ENCODE results near the gene ZMYND8. TPM values are rescaled to one million over a fixed set of nuclear protein-coding genes. Genes with fewer than 3 reads are reported as not detected.

ZMYND8 gene
- total and polyA plus RNA-seq, 2 experiments from 2014 or later = 10.2 to 12.4 TPM

DNA sequence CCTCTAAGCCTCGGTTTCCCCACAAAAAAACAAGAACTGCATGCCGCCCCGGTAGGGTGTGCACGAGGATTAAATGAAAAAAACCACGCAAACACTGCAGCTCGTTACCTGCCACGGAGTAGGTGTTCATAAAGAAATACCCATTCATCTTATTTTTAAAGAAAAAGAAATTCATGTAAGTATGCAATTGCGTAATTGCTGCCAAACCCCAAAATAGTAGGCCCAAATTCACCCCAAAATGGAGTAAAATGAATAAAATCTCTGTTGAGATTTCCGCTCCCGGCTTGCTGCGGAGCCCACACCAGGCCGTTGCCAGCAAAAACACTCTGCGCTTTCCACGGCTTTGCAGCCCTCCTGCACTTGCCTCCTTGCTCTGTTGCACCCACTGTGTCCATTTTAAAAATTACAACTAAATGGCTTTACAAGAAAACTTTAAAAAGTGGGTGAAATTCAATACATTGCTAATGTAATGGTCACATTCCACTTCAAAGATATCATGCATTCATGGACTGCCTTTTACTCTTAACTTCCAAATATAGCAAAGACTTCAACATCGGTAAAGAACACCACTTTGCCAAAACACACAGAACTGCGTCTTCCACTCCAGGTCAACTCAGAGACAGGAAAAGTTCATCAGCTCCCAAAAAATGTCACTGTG is 125.0 kb downstream of the ZMYND8 start:
- Histone ChIP-seq H3K9me3 (ENCODE audit: low read depth) (no peaks in the 10 kb centered on the region), H3K27me3 (replicated peaks; ENCODE audit: insufficient read depth) (no peaks in the 10 kb centered on the region), H2AFZ (no peak overlapping the region), H3K9me2 (ENCODE audit: insufficient read depth) (no peaks in the 10 kb centered on the region), H3K27ac (0 out of 2 replicates have a peak overlapping the region, but pooled peaks have one; percentile 12), H3K4me3 (no peak overlapping the region), H3K4me1 (ENCODE audit: insufficient read depth) (peaks cover 9% of the 10 kb centered on the region; the same call in 1 of the 2 replicates), H3K4me2 (ENCODE audit: unreplicated experiment) (peak overlapping the region; percentile 38), H3K36me3 (ENCODE audit: low read depth) (peaks cover 19% of the 10 kb centered on the region; the same call in 1 of the 2 replicates), H4K20me1 (ENCODE audit: insufficient read depth) (no peaks in the 10 kb centered on the region), H3K79me2 (ENCODE audit: insufficient read depth) (peaks cover 8% of the 10 kb centered on the region; the same call in 1 of the 2 replicates), H3F3A (ENCODE audit: insufficient read depth) (no peaks in the 10 kb centered on the region; the same call in 1 of the 2 replicates), H3K9ac (no peak overlapping the region)
- in situ Hi-C loops (cut with MboI) = no loop called here
- DNase-seq = peak; percentile 28
- TF ChIP-seq EZH2 (IDR thresholded peaks at IDR 0.05; ENCODE audit: insufficient read depth, poor library complexity, severe bottlenecking) = no peak
- TF ChIP-seq EZH2phosphoT487 (IDR thresholded peaks at IDR 0.05; ENCODE audit: insufficient read depth, low read depth) = no peak
- WGBS, 2 experiments (ENCODE audit: low coverage in 1 of 2, low lambda C conversion rate in 2 of 2, missing lambda C conversion rate in 2 of 2) = 87 to 92% methylated on average over 16 of the region's 16 CpGs

DNA sequence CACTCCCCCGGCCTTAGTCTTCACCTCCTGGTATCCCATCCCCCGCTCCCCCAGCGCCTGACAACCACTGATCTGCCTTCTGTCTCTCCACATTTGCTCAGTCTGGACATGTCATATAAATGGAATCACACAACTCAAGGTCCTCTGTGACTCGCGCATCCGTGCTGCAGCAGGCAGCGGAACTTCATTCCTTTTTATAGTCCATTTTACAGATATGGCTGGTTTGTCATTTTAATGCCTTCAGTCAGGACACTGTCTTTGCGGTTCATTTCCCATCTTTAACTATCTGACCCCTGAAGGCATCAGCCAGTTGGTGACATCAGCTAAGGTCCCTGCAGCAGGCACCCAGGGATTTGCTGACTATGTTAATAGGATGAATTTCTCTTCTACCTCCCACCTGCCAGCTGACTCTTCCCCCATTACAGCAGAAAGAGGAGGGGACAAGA is 125.7 kb downstream of the ZMYND8 start:
- H3K4me2 ChIP-seq (ENCODE audit: unreplicated experiment) = no peak overlapping the region
- no peaks in the 10 kb centered on the region for H3K9me3 ChIP-seq (ENCODE audit: low read depth)
- in situ Hi-C loops (cut with MboI) = no loop called here
- DNase-seq = peak; percentile 19
- no peak overlapping the region for H3K27ac ChIP-seq
- H3K4me3 ChIP-seq = no peak overlapping the region
- H4K20me1 ChIP-seq (ENCODE audit: insufficient read depth) = no peaks in the 10 kb centered on the region
- no peaks in the 10 kb centered on the region for H3K9me2 ChIP-seq (ENCODE audit: insufficient read depth)
- TF ChIP-seq EZH2 (IDR thresholded peaks at IDR 0.05; ENCODE audit: insufficient read depth, poor library complexity, severe bottlenecking) (no peak), EZH2phosphoT487 (IDR thresholded peaks at IDR 0.05; ENCODE audit: insufficient read depth, low read depth) (no peak)
- peaks cover 9% of the 10 kb centered on the region; the same call in 1 of the 2 replicates for H3K4me1 ChIP-seq (ENCODE audit: insufficient read depth)
- H3K79me2 ChIP-seq (ENCODE audit: insufficient read depth) = 0 out of 2 replicates have a peak, but pooled peaks cover under 1% of the 10 kb centered on the region
- no peak overlapping the region for H3K9ac ChIP-seq
- no peaks in the 10 kb centered on the region for H3K27me3 ChIP-seq (replicated peaks; ENCODE audit: insufficient read depth)
- H2AFZ ChIP-seq = no peak overlapping the region
- peaks cover 12% of the 10 kb centered on the region; the same call in 1 of the 2 replicates for H3K36me3 ChIP-seq (ENCODE audit: low read depth)
- no peaks in the 10 kb centered on the region; the same call in 1 of the 2 replicates for H3F3A ChIP-seq (ENCODE audit: insufficient read depth)
- 97 to 98% methylated on average over 8 of the region's 8 CpGs for WGBS, 2 experiments (ENCODE audit: low coverage in 1 of 2, low lambda C conversion rate in 2 of 2, missing lambda C conversion rate in 2 of 2)

DNA sequence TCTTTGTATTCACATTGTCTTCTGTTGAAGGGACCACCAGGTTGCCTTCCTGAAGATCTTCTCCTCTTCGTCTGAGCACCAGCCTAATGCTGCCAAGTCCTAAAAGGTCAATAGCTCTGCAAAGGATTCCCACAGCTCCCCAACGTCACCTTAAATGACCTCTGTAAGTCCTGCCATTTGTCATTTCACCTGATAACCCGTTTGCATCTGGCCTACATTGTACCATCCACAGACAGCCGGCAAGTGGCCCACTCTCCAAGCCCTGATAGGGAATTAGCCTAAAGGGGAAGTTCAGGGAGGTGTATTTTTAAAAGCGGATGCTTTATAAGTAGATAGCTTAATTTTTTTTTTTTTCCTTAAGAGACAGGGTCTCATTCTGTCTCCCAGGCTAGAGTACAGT is 127.8 kb downstream of the ZMYND8 start:
- Histone ChIP-seq H3K4me3 (no peak overlapping the region), H3K79me2 (ENCODE audit: insufficient read depth) (no peaks in the 10 kb centered on the region), H3K4me2 (ENCODE audit: unreplicated experiment) (no peak overlapping the region), H3F3A (ENCODE audit: insufficient read depth) (no peaks in the 10 kb centered on the region; the same call in 1 of the 2 replicates), H3K9me3 (ENCODE audit: low read depth) (no peaks in the 10 kb centered on the region), H4K20me1 (ENCODE audit: insufficient read depth) (no peaks in the 10 kb centered on the region), H3K36me3 (ENCODE audit: low read depth) (peaks cover 10% of the 10 kb centered on the region; the same call in 1 of the 2 replicates), H3K9ac (no peak overlapping the region), H3K4me1 (ENCODE audit: insufficient read depth) (peaks cover 9% of the 10 kb centered on the region; the same call in 1 of the 2 replicates), H2AFZ (no peak overlapping the region), H3K27me3 (replicated peaks; ENCODE audit: insufficient read depth) (no peaks in the 10 kb centered on the region), H3K27ac (no peak overlapping the region), H3K9me2 (ENCODE audit: insufficient read depth) (no peaks in the 10 kb centered on the region)
- no peak for TF ChIP-seq EZH2 (IDR thresholded peaks at IDR 0.05; ENCODE audit: insufficient read depth, poor library complexity, severe bottlenecking)
- no peak for TF ChIP-seq EZH2phosphoT487 (IDR thresholded peaks at IDR 0.05; ENCODE audit: insufficient read depth, low read depth)
- no peak for DNase-seq
- in situ Hi-C loops (cut with MboI) = no loop called here
- WGBS, 2 experiments (ENCODE audit: low coverage in 1 of 2, low lambda C conversion rate in 2 of 2, missing lambda C conversion rate in 2 of 2) = 87 to 93% methylated on average over 5 of the region's 5 CpGs

DNA sequence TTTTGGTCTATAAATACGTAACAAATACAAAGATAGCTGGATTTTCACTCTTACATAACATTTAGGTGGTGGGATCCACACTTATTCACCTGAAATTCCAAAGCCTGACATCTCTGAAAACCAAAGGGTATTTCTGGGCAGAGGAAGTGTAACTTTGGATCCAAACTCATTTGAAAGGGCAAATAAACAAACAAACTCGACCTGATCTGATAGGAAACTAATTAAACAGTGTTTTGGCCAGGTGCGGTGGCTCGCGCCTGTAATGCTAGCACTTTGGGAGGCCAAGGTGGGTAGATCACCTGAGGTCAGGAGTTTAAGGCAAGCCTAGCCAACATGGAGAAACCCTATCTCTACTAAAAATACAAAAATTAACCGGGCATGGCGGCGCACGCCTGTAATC is 128.9 kb downstream of the ZMYND8 start:
- Histone ChIP-seq H3K4me3 (no peak overlapping the region), H3K27me3 (replicated peaks; ENCODE audit: insufficient read depth) (no peaks in the 10 kb centered on the region), H3K9me3 (ENCODE audit: low read depth) (no peaks in the 10 kb centered on the region), H3F3A (ENCODE audit: insufficient read depth) (no peaks in the 10 kb centered on the region; the same call in 1 of the 2 replicates), H2AFZ (no peak overlapping the region), H3K36me3 (ENCODE audit: low read depth) (peaks cover 20% of the 10 kb centered on the region), H3K27ac (no peak overlapping the region), H4K20me1 (ENCODE audit: insufficient read depth) (no peaks in the 10 kb centered on the region), H3K9ac (no peak overlapping the region), H3K79me2 (ENCODE audit: insufficient read depth) (no peaks in the 10 kb centered on the region), H3K9me2 (ENCODE audit: insufficient read depth) (no peaks in the 10 kb centered on the region), H3K4me1 (ENCODE audit: insufficient read depth) (peaks cover 9% of the 10 kb centered on the region; the same call in 1 of the 2 replicates), H3K4me2 (ENCODE audit: unreplicated experiment) (no peak overlapping the region)
- TF ChIP-seq EZH2phosphoT487 (IDR thresholded peaks at IDR 0.05; ENCODE audit: insufficient read depth, low read depth) (no peak), EZH2 (IDR thresholded peaks at IDR 0.05; ENCODE audit: insufficient read depth, poor library complexity, severe bottlenecking) (no peak)
- 94% methylated on average over 9 of the region's 9 CpGs for WGBS, 2 experiments (ENCODE audit: low coverage in 1 of 2, low lambda C conversion rate in 2 of 2, missing lambda C conversion rate in 2 of 2)
- in situ Hi-C loops (cut with MboI) = no loop called here
- DNase-seq = no peak

Measured in GM23248 (cell line).